CD4-positive, alpha-beta T cell treated with Interleukin-12 subunit alpha and Interleukin-12 subunit beta, for 1 hour (primary cell): ENCODE data around the gene CDH13.
A peak's percentile ranks its signal among the peaks of the same experiment; 100 is the strongest.

Experiments used
- DNase-seq: peaks from one replicate; pipeline ENCODE4 v3.0.0-alpha.2; 2020

The CDH13 gene

GRCh38 chr16:82653550-82654511 lies 27.1 kb downstream of the CDH13 start:
- DNase-seq, result peak; percentile 73

GRCh38 chr16:82655072-82655714 lies 28.4 kb downstream of the CDH13 start:
- DNase-seq, result peak; percentile 86

GRCh38 chr16:82655720-82656490 lies 29.1 kb downstream of the CDH13 start:
- peak; percentile 10 for DNase-seq

- DNase-seq, result no peak
Observed at GRCh38 chr16:82657239-82657638, 30.5 kb downstream of the CDH13 start.

GRCh38 chr16:82657786-82658185 lies 31.0 kb downstream of the CDH13 start:
- DNase-seq, result no peak

GRCh38 chr16:82658796-82659195 lies 32.0 kb downstream of the CDH13 start:
- DNase-seq, result no peak

- peak; percentile 65 for DNase-seq
Observed at GRCh38 chr16:82660075-82660645, 33.4 kb downstream of the CDH13 start.

GRCh38 chr16:82660966-82661365 lies 34.2 kb downstream of the CDH13 start:
- DNase-seq, result no peak

- DNase-seq, result no peak
Observed at GRCh38 chr16:82664181-82664580, 37.4 kb downstream of the CDH13 start.

GRCh38 chr16:82665025-82665424 lies 38.3 kb downstream of the CDH13 start:
- no peak for DNase-seq

- DNase-seq, result no peak
Observed at GRCh38 chr16:82667437-82667836, 40.7 kb downstream of the CDH13 start.

GRCh38 chr16:82668094-82668493 lies 41.3 kb downstream of the CDH13 start:
- no peak for DNase-seq

- DNase-seq, result peak; percentile 48
Observed at GRCh38 chr16:82671741-82672140, 45.0 kb downstream of the CDH13 start.

GRCh38 chr16:82672676-82673075 lies 45.9 kb downstream of the CDH13 start:
- DNase-seq, result no peak

- DNase-seq, result no peak
Observed at GRCh38 chr16:82675300-82675699, 48.5 kb downstream of the CDH13 start.

GRCh38 chr16:82681592-82681991 lies 54.8 kb downstream of the CDH13 start:
- no peak for DNase-seq

GRCh38 chr16:82682767-82683166 lies 56.0 kb downstream of the CDH13 start:
- no peak for DNase-seq

- no peak for DNase-seq
Observed at GRCh38 chr16:82684256-82684655, 57.5 kb downstream of the CDH13 start.

- no peak for DNase-seq
Observed at GRCh38 chr16:82685526-82685925, 58.8 kb downstream of the CDH13 start.

GRCh38 chr16:82694239-82694874 lies 67.6 kb downstream of the CDH13 start:
- no peak for DNase-seq

- no peak for DNase-seq
Observed at GRCh38 chr16:82695806-82696205, 69.0 kb downstream of the CDH13 start.

- no peak for DNase-seq
Observed at GRCh38 chr16:82699260-82699659, 72.5 kb downstream of the CDH13 start.
